Cardiac atrium fibroblast (primary cell): Measurements from ENCODE around the gene AQP2. TPM values are rescaled to one million over a fixed set of nuclear protein-coding genes. Genes with fewer than 3 reads are reported as not detected.

Experiments
- total RNA-seq: library from RNA; depleted of rRNA; stranded (reverse); fragments of >200 nt; gene quantifications from 2 replicates; pipeline ENCODE4 v1.2.3, GENCODE V29; 2015

The AQP2 gene, protein sequence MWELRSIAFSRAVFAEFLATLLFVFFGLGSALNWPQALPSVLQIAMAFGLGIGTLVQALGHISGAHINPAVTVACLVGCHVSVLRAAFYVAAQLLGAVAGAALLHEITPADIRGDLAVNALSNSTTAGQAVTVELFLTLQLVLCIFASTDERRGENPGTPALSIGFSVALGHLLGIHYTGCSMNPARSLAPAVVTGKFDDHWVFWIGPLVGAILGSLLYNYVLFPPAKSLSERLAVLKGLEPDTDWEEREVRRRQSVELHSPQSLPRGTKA
- total RNA-seq, result not detected in 2 replicates

DNA sequence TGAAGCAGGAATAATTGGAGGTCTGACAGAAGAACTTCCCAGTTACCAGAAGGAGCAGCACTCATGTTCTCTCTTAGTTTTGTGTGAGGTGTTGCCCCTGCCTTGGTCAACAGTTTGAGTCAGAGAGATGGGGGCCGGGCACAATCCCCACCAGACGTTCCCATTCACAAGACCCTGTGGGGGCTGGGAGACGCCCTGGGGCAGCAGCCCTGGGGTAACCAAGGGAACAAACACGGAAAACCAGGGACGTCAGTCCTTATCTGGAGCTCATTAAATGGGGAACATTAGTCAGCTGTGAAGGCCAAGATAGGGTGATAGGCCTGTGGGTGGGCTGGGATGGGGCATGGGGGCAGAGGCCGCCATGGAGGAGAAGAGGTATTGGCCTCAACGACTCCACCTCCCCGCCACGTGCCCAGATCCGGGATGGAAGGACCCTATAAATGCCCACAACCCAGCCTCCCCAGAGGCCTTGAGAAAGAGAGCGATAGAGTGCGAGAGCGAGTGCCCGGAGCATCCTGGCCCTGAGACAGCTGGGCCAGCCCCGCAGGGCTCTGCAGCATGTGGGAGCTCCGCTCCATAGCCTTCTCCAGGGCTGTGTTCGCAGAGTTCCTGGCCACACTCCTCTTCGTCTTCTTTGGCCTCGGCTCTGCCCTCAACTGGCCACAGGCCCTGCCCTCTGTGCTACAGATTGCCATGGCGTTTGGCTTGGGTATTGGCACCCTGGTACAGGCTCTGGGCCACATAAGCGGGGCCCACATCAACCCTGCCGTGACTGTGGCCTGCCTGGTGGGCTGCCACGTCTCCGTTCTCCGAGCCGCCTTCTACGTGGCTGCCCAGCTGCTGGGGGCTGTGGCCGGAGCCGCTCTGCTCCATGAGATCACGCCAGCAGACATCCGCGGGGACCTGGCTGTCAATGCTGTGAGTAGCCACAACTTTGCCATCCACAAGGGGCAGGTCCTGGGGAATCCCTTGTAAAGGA, at the start of gene AQP2:
TSS of gene AQP2 (plus strand) at position 465 of the 979 bp plus-strand sequence. CDS start at position 559, 94 bp downstream.

DNA sequence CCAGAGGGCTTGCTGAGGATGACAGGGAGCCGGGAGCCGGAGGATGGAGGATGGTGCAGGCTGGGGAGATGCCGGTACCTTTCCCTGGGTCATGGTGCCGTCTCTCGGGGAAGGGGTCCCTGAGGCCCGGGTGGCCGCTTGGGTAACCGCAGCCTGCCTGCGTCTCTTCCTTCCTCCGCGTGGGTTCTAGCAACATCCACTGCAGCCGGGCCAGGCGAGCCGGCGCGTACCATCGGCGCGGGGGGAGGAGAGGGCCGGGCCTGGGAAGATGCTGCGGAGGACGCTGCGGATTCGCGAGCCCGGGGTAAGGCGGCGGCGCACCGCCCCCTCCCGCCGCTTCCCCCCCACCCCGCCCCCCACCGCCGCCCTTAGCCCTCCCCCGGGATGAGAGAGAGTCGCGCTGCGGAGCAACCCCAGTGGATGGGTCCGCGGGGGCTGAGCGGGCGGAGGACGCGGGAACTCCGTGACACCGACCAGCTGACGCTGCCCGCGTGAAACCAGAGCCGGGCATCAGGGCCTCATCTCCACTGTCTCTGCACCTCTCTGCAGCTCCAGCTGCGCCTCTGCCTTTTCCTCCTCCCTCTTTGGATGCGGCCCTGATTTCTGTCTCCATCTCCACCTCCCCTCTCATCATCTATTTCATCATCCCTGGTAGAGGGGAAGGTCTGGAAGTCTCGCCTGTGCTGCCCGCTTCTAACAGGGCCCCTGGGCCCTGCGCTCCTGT, 46.7 kb upstream of the AQP2 start, which contains the start of gene FAIM2:
TSS of gene FAIM2 (minus strand) at position 201 of the 724 bp plus-strand sequence. CDS start at position 93, 108 bp downstream.

DNA sequence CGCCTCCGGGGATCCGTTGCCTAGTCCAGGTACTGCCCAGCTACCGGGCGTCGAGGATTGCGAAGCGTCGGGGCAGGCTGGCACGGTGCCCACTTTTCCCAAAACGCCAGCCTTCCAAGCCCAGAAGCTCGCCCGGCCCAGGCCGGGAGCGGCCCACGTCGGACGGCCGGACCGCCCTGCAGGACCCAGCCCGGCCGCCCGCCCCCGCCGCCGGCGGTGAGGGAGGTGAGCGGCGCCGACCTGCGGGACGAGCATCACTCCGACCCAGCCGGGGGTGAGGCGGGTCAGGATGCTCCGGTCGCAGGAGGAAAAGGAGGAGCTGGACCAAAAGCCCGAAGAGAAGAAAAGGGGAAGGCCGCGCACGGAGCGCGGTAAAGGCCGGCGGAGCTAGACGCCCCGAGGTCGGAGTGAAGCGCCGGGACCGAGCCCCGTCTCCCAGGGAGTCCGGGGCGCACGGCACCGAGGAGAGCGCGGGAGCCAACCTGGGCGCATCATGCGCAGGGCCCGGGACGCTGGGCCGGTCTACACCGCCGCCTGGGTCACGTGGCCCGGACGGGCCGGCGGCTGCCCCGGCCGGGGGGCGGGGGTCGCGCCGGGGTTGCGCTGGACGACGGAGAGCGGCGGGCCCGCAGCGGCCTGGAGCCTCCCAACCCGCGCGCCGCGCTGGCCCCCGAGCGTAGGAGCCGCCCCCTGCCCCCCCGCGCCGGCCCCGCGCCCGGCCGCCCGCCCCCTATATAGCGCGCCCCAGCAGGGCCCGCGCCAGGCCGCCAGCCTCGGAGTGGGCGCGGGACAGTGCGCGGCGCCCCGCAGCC, 10.8 kb downstream of the AQP2 start, which contains the start of gene AQP5:
TSS of gene AQP5 (plus strand) at position 762 of the 812 bp plus-strand sequence. CDS start 146 bp downstream, outside the sequence.

DNA sequence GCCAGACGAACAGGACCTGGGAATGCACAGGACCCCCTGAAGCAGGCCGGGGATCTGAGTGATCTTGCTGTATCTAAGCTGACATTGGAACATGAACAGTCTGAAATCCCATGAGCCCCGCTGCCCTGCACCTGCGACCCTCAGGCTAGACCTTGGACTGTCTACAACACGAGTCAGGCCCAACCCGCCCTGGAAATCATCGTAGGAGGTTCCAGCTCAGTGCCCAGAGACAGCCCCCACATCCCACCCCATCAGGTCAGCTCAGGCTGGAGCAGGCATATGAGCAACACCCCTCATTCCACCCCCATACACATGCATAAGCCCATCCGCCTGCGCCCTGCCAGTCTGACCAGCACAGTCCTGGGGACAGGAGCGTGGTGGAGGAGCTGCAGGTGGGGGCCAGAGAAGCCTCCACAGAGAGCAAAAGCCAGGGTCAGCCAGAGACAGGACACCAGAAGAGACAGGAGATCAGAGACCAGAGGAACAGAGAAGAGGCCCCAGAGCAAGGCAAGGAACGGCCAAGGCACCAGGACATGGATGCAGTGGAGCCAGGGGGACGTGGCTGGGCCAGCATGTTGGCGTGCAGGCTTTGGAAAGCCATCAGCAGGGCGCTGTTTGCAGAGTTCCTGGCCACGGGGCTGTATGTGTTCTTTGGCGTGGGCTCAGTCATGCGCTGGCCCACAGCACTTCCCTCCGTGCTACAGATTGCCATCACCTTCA, 22.3 kb downstream of the AQP2 start, which contains the start of gene AQP6:
TSS of gene AQP6 (plus strand) at position 307 of the 720 bp plus-strand sequence. CDS start at position 534, 227 bp downstream.

Other genes with a start within 250 kb of the AQP2 start
- 10.3 and 21.7 TPM in 2 replicates for gene FMNL3, start 243.3 kb upstream of the AQP2 start, total RNA-seq
- 325 and 339 TPM in 2 replicates for gene TMBIM6, start 209.2 kb upstream of the AQP2 start, total RNA-seq
- 20.8 and 29.0 TPM in 2 replicates for gene NCKAP5L, start 122.3 kb upstream of the AQP2 start, total RNA-seq
- 4.7 and 5.4 TPM in 2 replicates for gene BCDIN3D, start 107.6 kb upstream of the AQP2 start, total RNA-seq
- gene FAIM2, start 46.8 kb upstream of the AQP2 start, total RNA-seq, result 18.8 and 21.5 TPM in 2 replicates
- 3.1 and 6.5 TPM in 2 replicates for gene AQP5, start 11.1 kb downstream of the AQP2 start, total RNA-seq
- gene AQP6, start 22.2 kb downstream of the AQP2 start, total RNA-seq, result not detected in 2 replicates
- gene RACGAP1, start 74.8 kb downstream of the AQP2 start, total RNA-seq, result 21.1 and 29.3 TPM in 2 replicates
- 4.7 and 8.8 TPM in 2 replicates for gene ASIC1, start 106.9 kb downstream of the AQP2 start, total RNA-seq
- gene SMARCD1, start 134.6 kb downstream of the AQP2 start, total RNA-seq, result 29.3 and 45.9 TPM in 2 replicates
- gene GPD1, start 153.3 kb downstream of the AQP2 start, total RNA-seq, result not detected in 2 replicates
- gene COX14, start 161.5 kb downstream of the AQP2 start, total RNA-seq, result 41.7 and 42.3 TPM in 2 replicates
- 32.3 and 38.6 TPM in 2 replicates for gene CERS5, start 216.6 kb downstream of the AQP2 start, total RNA-seq